IPS DF 4.7 (cell line): Measurements from ENCODE around the gene MYH14.
A peak's percentile ranks its signal among the peaks of the same experiment; 100 is the strongest.

Experiments used
- DNase-seq: peaks from one replicate; pipeline ENCODE4 v3.0.0-alpha.2; 2013; ENCODE audit warnings: low spot score; ENCODE audit errors: extremely low read depth

Gene MYH14

DNA sequence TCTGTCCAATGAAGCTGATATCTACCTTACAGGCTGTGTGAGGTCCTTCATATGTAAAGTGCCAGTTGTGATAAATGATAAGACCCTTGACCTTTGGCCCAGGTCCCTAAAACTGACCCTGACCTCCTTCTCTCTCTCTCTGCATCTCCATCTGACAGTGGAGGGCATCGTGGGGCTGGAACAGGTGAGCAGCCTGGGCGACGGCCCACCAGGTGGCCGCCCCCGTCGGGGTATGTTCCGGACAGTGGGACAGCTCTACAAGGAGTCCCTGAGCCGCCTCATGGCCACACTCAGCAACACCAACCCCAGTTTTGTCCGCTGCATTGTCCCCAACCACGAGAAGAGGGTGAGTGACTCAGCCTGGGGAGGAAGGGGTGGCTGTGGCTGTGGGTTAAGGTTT lies 53.7 kb downstream of the MYH14 start:
- DNase-seq = no peak

GRCh38 chr19:50258918-50259372 lies 55.5 kb downstream of the MYH14 start:
- no peak for DNase-seq

- DNase-seq = no peak
These were observed 58.1 kb downstream of the MYH14 start for GRCh38 chr19:50261446-50261970.

- no peak for DNase-seq
These were observed 59.8 kb downstream of the MYH14 start for GRCh38 chr19:50263176-50263575.

GRCh38 chr19:50264483-50265186 lies 61.2 kb downstream of the MYH14 start:
- no peak for DNase-seq

GRCh38 chr19:50266041-50266440 lies 62.6 kb downstream of the MYH14 start:
- DNase-seq = no peak

DNA sequence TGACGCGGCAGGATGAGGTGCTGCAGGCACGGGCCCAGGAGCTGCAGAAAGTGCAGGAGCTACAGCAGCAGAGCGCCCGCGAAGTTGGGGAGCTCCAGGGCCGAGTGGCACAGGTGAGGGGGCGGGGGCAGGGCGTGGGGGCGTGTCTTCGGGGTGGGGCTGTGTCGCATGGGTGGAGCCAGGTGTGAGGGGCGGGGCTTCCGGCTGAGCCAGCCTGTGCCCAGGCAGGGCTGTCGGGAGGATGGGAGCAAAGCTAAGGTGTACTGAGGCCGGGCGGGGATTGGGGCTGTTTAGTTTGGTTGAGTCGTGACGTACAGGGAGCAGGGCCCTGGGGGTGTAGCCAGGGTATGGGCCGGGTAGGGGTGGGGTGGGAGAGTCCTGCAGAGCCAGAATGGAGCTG lies 63.5 kb downstream of the MYH14 start:
- DNase-seq = peak; percentile 36

GRCh38 chr19:50268041-50268440 lies 64.6 kb downstream of the MYH14 start:
- DNase-seq = no peak

DNA sequence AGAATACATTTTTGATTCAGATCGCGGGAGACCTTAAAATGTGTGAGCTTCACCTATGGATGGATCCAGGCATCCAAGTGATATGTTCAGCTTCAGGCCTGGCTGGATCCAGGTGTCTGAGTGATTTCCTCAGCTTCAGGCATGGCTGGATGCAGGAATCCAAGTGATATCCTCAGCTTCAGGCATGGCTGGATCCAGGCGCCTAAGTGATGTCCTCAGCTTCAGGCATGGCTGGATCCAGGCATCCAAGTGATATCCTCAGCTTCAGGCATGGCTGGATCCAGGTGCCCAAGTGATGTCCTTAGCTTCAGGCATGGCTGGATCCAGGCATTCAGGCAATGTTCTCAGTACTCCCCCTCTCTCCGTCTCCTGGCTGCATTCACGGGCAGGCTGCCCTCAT lies 65.1 kb downstream of the MYH14 start:
- no peak for DNase-seq

DNA sequence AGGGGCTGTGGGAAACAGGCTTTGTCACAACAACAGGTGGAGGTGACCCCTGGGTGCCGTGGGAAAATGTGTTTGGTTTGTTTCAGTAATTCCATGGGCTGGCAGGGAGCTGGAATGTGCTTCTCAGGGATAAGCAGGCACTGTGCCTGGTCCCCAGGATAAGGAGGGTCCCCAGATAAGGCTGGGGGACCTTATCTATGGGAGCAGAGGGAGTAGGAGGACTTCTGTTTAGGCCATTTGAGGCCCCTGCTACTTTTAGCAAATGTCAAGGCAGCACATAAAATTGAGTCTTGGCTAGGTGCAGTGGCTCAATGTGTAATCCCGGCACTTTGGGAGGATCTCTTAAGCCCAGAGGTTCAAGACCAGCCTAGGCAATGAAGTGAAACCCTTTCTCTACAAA lies 66.2 kb downstream of the MYH14 start:
- no peak for DNase-seq

DNA sequence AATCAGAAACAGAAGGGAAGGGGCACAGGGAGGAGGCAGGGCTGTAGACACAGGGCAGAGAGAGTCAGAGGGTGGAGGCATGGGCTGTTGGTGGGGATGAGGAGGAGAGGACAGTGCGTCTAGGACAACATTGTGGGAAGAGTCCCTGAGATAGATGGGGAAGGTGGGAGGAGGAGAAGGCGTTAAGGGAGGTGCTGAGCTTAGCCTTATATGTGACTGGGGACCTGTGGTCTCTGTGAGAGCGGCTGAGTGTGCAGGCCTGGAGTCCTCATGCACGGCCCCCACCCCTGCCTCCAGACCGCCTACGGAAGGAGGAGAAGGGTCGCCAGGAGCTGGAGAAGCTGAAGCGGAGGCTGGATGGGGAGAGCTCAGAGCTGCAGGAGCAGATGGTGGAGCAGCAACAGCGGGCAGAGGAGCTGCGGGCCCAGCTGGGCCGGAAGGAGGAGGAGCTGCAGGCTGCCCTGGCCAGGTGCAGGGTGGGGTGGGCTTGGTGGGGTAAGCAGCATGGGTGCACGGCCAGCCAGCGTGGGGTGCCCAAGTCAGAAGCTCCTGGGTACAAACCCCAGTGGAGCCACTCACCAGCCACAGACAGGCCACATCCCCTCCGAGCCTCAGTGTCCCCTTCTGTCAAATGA lies 69.0 kb downstream of the MYH14 start:
- no peak for DNase-seq

DNA sequence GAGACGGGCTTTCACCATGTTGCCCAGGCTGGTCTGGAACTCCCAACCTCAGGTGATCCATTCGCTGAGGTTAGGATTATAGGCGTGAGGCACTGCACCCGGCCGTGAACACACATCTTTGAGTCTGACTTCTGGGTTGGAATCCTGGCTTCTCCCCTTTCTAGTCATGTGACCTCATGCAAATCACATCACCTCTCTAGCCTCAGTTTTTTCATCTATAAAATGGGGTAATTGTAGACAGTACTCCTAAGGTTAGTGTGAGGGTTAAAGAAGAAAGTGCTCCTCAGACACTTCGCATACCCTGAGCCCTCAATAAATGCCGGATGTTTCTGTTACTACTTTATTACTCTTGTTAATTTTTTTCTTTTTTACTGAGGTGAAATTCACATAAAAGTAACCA lies 70.4 kb downstream of the MYH14 start:
- no peak for DNase-seq

GRCh38 chr19:50275577-50276368 lies 72.4 kb downstream of the MYH14 start:
- no peak for DNase-seq

- DNase-seq = no peak
These were observed 73.1 kb downstream of the MYH14 start for GRCh38 chr19:50276370-50277063.

DNA sequence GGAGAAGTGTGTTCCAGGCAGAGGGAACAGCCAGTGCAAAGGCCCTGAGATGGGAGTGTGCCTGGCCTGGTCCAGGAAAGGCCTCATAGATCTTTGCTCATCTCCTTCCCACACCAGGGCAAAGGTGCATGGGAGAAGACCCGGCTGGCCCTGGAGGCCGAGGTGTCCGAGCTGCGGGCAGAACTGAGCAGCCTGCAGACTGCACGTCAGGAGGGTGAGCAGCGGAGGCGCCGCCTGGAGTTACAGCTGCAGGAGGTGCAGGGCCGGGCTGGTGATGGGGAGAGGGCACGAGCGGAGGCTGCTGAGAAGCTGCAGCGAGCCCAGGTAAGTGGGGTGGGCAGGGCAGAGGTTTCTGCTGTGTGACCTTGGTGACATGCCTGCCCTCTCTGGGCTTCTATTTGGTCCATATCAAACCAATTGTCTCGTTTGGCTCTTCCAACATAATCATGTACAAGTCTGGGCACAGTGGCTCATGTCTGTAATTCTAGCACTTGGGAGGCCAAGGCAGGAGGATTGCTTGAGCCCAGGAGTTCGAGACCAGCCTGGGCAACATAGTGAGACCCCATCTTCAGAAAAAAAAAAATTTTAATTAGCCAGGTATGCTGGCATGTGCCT lies 74.7 kb downstream of the MYH14 start:
- no peak for DNase-seq

GRCh38 chr19:50280074-50280473 lies 76.7 kb downstream of the MYH14 start:
- no peak for DNase-seq

DNA sequence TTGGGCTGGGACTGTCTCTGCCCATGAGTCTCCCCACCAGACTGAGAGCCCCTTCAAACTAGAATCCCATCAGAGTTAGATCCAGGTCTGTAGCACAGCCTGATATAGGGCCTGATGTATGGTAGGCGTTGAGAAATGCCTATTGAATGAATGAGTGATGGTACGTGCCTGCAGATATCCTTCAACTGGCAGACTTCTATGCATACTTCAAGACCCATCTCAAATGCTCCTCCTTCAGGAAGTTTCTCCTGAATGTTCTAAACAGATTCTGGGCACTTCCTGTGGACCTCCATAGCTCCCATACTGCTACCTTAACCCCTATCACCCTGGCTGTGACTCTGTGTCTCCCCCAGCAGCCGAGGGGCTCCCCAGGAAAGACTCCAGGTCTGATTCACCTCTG lies 77.6 kb downstream of the MYH14 start:
- DNase-seq = no peak

DNA sequence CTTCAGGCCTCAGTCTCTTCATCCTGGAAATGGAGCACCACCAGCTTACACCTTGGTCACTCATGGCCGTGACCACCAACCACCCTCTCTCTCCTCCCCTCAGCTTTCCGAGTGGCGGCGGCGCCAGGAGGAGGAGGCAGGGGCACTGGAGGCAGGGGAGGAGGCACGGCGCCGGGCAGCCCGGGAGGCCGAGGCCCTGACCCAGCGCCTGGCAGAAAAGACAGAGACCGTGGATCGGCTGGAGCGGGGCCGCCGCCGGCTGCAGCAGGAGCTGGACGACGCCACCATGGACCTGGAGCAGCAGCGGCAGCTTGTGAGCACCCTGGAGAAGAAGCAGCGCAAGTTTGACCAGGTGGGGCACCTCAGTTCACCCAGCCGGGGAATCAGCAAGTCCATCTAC lies 78.1 kb downstream of the MYH14 start:
- no peak for DNase-seq

- no peak for DNase-seq
These were observed 82.4 kb downstream of the MYH14 start for GRCh38 chr19:50285833-50286232.

DNA sequence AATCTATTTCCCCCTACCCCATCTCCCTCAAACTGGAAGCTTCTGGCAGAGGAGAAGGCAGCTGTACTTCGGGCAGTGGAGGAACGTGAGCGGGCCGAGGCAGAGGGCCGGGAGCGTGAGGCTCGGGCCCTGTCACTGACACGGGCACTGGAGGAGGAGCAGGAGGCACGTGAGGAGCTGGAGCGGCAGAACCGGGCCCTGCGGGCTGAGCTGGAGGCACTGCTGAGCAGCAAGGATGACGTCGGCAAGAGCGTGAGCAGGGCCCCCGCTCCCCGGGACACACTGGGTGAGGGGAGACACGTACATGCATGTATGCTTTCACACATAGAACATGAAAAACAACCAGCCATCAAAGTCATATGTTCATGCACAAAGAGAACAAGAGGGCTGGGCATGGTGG lies 83.0 kb downstream of the MYH14 start:
- DNase-seq = no peak

DNA sequence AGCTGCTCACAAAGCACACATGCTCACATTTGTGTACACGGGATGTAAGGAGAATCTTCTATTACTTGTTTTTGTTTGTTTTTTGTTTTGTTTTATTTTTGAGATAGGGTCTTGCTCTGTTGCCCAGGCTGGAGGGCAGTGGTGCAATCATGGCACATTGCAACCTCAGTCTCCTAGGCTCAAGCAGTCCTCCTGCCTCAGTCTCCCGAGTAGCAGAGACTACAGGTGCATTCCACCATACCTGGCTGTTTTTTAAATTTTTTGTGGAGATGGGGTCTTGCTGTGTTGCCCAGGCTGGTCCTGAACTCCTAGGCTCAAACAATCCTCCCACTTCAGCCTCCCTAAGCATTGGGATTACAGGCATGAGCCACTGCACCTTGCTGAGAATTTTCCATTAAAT lies 83.9 kb downstream of the MYH14 start:
- no peak for DNase-seq
